GM06990 (cell line): ENCODE data around the gene SH3PXD2A.

ENCODE experiments used
- DNase-seq: peaks from one replicate; pipeline ENCODE4 v3.0.0-alpha.2; 2011; ENCODE audit not compliant: insufficient read length; ENCODE audit errors: extremely low read depth
- H3K27me3 ChIP-seq: replicated peaks from 2 replicates; pipeline ENCODE4 v1.6.0; 2011; ENCODE audit warnings: low read length; ENCODE audit not compliant: control insufficient read depth, insufficient read depth
- H3K36me3 ChIP-seq: 2 replicates; pipeline ENCODE4 v1.5.1; 2011; ENCODE audit warnings: low read length; ENCODE audit not compliant: control insufficient read depth, insufficient read depth
- H3K4me3 ChIP-seq: replicated peaks from 2 replicates; pipeline ENCODE4 v1.5.1; 2011; ENCODE audit warnings: low read depth, mild to moderate bottlenecking, control low read depth, low read length
- TF ChIP-seq, protein P1 (sequence below): IDR thresholded peaks from 2 replicates; pipeline ENCODE4 v1.5.1; 2011; ENCODE audit warnings: low read length, control low read depth, mild to moderate bottlenecking, inconsistent platforms; ENCODE audit not compliant: insufficient read depth, poor library complexity, severe bottlenecking

SH3PXD2A gene

DNA sequence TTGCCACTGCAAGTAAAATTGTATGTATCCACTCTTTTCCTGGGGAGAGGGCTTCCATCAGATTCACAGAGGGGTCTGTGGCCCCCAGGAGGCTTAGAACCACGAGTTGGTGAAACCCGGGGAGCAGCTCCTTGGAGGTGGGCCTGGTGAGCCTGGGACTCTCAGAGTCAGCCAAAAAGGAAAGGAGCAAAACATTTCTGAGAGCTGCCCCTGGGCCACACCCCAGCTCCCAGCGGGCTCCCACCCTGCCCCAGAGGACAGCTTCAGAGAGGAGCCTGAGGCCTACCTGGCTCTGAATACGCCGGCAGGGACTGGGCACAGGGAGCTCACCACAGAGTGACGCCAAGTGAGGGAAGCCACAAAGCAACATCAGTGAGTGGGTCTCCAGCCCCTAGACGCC lies 56.9 kb downstream of the SH3PXD2A start:
- Histone ChIP-seq H3K4me3 (no peak overlapping the region), H3K27me3 (no peaks in the 10 kb centered on the region), H3K36me3 (no peaks in the 10 kb centered on the region)
- TF ChIP-seq, protein P1, sequence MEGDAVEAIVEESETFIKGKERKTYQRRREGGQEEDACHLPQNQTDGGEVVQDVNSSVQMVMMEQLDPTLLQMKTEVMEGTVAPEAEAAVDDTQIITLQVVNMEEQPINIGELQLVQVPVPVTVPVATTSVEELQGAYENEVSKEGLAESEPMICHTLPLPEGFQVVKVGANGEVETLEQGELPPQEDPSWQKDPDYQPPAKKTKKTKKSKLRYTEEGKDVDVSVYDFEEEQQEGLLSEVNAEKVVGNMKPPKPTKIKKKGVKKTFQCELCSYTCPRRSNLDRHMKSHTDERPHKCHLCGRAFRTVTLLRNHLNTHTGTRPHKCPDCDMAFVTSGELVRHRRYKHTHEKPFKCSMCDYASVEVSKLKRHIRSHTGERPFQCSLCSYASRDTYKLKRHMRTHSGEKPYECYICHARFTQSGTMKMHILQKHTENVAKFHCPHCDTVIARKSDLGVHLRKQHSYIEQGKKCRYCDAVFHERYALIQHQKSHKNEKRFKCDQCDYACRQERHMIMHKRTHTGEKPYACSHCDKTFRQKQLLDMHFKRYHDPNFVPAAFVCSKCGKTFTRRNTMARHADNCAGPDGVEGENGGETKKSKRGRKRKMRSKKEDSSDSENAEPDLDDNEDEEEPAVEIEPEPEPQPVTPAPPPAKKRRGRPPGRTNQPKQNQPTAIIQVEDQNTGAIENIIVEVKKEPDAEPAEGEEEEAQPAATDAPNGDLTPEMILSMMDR = no peak
- no peak for DNase-seq

DNA sequence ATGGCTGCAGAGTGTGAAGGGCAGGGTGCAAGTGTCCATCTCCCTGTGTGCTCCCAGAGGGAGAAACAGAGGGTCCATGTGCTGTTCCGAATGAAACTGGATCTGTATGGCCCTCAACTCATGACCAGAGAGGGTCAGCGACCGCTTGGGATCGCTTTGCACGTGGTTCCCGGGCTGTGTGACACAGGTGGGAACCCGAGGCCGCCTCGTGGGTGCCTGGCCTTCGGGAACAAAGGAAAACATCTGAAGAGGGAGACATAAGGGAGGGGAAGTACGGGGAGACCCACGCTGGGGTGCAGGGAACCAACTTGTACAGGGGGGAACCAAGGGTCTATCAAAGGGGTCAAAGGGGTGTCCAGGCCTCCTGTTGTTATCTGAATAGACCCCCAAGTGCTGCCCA lies 57.5 kb downstream of the SH3PXD2A start:
- no peak for DNase-seq
- Histone ChIP-seq H3K4me3 (no peak overlapping the region), H3K27me3 (no peaks in the 10 kb centered on the region; the same call in 1 of the 2 replicates), H3K36me3 (no peaks in the 10 kb centered on the region)
- TF ChIP-seq, protein P1 = no peak

DNA sequence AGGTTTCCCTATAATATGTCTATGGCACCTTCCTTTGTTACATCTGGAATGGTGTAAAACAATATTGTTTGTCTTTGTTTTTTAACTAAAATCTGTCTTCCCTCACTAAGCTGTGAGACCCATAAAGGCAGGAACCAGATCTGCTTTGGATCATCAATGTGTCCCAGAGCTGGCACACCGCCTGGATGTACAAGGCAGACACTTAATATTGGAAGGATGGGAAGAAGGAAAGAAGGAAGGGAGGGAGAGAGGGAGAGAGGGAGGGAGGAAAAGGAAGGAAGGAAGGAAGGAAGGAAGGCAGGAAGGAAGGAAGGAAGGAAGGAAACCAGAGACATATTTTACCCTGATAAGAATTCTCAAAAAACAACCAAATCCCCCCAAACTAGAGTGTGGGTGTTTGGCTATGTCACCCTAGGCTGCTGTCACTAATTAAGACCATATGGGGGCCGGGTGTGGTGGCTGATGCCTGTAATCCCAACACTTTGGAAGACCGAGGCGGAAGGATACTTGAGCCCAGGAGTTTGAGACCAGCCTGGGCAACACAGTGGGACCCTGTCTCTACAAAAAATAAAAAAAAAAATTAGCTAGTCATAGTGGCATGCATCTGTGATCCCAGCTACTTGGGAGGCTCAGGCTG lies 59.6 kb downstream of the SH3PXD2A start:
- TF ChIP-seq, protein P1 = no peak
- no peak for DNase-seq
- H3K36me3 ChIP-seq = no peaks in the 10 kb centered on the region
- H3K27me3 ChIP-seq = no peaks in the 10 kb centered on the region; the same call in 1 of the 2 replicates
- H3K4me3 ChIP-seq = no peak overlapping the region

DNA sequence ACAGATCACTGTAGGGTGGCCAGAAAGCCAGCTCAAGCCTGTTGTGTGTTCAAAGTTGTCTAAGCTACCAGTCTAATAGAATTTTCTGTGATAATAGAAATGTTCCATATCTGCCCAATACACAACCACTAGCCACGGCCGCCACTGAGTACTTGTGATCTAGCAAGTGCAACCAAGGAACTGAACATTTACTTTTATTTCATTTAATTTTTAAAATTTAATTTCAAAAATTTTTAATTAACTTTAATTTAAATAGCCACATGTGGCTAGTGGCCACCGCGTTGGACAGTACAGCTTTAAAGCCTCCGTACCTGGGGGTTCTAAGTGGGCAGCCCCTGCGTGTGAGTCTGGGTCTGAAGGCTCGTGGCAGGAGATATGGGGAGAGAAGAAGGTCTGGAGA lies 60.4 kb downstream of the SH3PXD2A start:
- no peak for DNase-seq
- TF ChIP-seq, protein P1 = no peak
- H3K36me3 ChIP-seq = no peaks in the 10 kb centered on the region
- H3K4me3 ChIP-seq = no peak overlapping the region
- H3K27me3 ChIP-seq = no peaks in the 10 kb centered on the region; the same call in 1 of the 2 replicates

DNA sequence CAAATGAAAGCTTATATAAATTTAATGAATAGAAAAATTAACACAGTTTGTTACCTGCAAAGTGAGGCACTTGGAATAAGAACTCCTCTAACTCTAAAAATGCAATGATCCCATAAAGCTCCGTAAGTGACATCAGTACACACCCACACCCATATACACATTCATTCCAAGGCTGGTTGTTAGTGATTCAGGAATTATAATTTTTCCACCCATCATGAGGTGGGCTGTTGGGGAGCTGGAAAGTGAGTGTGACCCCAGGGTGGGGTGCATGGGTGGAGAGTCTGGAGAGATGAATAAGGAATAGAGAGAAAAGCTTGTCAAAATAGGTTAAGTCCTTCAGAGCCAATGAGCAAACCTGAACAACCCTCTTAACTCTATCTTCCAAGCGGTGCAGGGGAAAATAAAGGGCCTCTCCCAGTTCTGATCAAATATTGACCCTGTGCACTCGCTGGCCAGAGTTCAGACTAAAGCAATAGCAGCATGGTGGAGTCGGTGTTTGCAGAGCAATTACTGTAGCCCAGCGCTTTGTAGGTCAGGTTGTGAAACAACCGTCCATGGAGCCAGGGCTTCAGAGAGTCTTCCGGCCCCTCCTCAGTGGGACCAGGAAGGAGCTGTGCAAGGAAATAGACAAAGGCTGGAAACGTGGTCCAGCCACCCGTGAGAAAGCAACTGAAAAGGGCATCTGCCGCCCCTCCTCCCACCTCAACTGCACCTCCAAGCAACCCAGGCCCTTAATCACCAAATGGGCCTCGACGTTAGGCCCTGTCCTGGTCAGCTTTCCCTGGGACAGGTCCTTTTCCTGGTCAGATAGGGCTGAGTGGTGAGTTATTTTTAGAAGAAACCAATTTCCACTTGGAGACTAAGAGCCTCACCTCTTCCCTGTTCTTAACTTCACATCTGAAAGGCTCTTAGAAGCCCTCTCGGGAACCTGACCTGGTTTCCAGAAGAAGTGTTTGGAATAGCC lies 61.2 kb downstream of the SH3PXD2A start:
- TF ChIP-seq, protein P1 = no peak
- Histone ChIP-seq H3K36me3 (no peaks in the 10 kb centered on the region), H3K27me3 (no peaks in the 10 kb centered on the region; the same call in 1 of the 2 replicates), H3K4me3 (no peak overlapping the region)
- no peak for DNase-seq
